H9 (cell line): ENCODE data around the gene MN1. TPM values are rescaled to one million over a fixed set of nuclear protein-coding genes. Genes with fewer than 3 reads are reported as not detected.

Experiments used
- DNase-seq: peaks from one replicate; pipeline ENCODE4 v3.0.0-alpha.2; 2017
- H2AFZ ChIP-seq: one replicate; pipeline ENCODE4 v1.6.1; 2013; ENCODE audit warnings: mild to moderate bottlenecking, low read length, control low read depth, moderate library complexity
- H2AK5ac ChIP-seq: 2 replicates; pipeline ENCODE4 v1.6.1; 2013; ENCODE audit warnings: low read length, control low read depth, mixed read lengths; ENCODE audit not compliant: insufficient read length
- H2BK120ac ChIP-seq: one replicate; pipeline ENCODE4 v1.6.1; 2013; ENCODE audit warnings: low read depth, mild to moderate bottlenecking, low read length, control low read depth, inconsistent platforms; ENCODE audit not compliant: poor library complexity, severe bottlenecking
- H2BK12ac ChIP-seq: 2 replicates; pipeline ENCODE4 v1.6.1; 2013; ENCODE audit warnings: low read length, control low read depth, mixed read lengths, low read depth; ENCODE audit not compliant: insufficient read length
- H2BK15ac ChIP-seq: 2 replicates; pipeline ENCODE4 v1.6.1; 2013; ENCODE audit warnings: low read depth, low read length, control low read depth
- H2BK20ac ChIP-seq: one replicate; pipeline ENCODE4 v1.6.1; 2013; ENCODE audit warnings: low read depth, mild to moderate bottlenecking, low read length, control low read depth, inconsistent platforms; ENCODE audit not compliant: poor library complexity, severe bottlenecking
- H2BK5ac ChIP-seq: 2 replicates; pipeline ENCODE4 v1.6.1; 2013; ENCODE audit warnings: low read length, control low read depth, mixed read lengths; ENCODE audit not compliant: insufficient read length
- H3K14ac ChIP-seq: 2 replicates; pipeline ENCODE4 v1.6.1; 2013; ENCODE audit warnings: low read length, control low read depth; ENCODE audit not compliant: insufficient read depth
- H3K18ac ChIP-seq: 2 replicates; pipeline ENCODE4 v1.6.1; 2013; ENCODE audit warnings: low read depth, mild to moderate bottlenecking, mixed read lengths, low read length, control low read depth; ENCODE audit not compliant: insufficient read length
- H3K23ac ChIP-seq: 2 replicates; pipeline ENCODE4 v1.6.1; 2013; ENCODE audit warnings: low read length, control low read depth, mixed read lengths, low read depth; ENCODE audit not compliant: insufficient read length
- H3K23me2 ChIP-seq: 2 replicates; pipeline ENCODE4 v1.6.1; 2013; ENCODE audit warnings: low read depth, mild to moderate bottlenecking, mixed read lengths, low read length, control low read depth; ENCODE audit not compliant: insufficient read length, poor library complexity, severe bottlenecking
- H3K27ac ChIP-seq: 2 replicates; pipeline ENCODE4 v1.5.1; 2013; ENCODE audit warnings: low read length, control low read depth, mixed read lengths, low read depth; ENCODE audit not compliant: insufficient read length
- H3K27me3 ChIP-seq: 2 replicates; pipeline ENCODE4 v1.6.1; 2013; ENCODE audit warnings: low read length, control low read depth, inconsistent platforms; ENCODE audit not compliant: insufficient read depth
- H3K4ac ChIP-seq: 2 replicates; pipeline ENCODE4 v1.6.1; 2013; ENCODE audit warnings: low read depth, mild to moderate bottlenecking, control low read depth, inconsistent platforms, low read length, moderate library complexity
- H3K4me1 ChIP-seq: 2 replicates; pipeline ENCODE4 v1.6.1; 2013; ENCODE audit warnings: low read length, control low read depth, inconsistent platforms; ENCODE audit not compliant: insufficient read depth
- H3K4me2 ChIP-seq: 2 replicates; pipeline ENCODE4 v1.6.1; 2013; ENCODE audit warnings: low read length, control low read depth, mixed read lengths; ENCODE audit not compliant: insufficient read length, insufficient read depth
- H3K56ac ChIP-seq: 2 replicates; pipeline ENCODE4 v1.6.1; 2013; ENCODE audit warnings: low read depth, mild to moderate bottlenecking, mixed read lengths, low read length, control low read depth; ENCODE audit not compliant: insufficient read length
- H3K79me1 ChIP-seq: 2 replicates; pipeline ENCODE4 v1.6.1; 2013; ENCODE audit warnings: low read depth, mild to moderate bottlenecking, moderate library complexity, low read length, control low read depth, inconsistent platforms; ENCODE audit not compliant: insufficient read depth, poor library complexity, severe bottlenecking
- H3K79me2 ChIP-seq: 2 replicates; pipeline ENCODE4 v1.6.1; 2013; ENCODE audit warnings: low read length, control low read depth, inconsistent platforms; ENCODE audit not compliant: insufficient read depth
- H3K9ac ChIP-seq: 2 replicates; pipeline ENCODE4 v1.6.1; 2013; ENCODE audit warnings: low read length, control low read depth, mixed read lengths; ENCODE audit not compliant: insufficient read length; ENCODE audit errors: extremely low read depth
- H3K9me3 ChIP-seq: one replicate; pipeline ENCODE4 v1.6.1; 2013; ENCODE audit warnings: low read depth, low read length, inconsistent platforms; ENCODE audit not compliant: control insufficient read depth
- H3T11ph ChIP-seq: one replicate; pipeline ENCODE4 v1.6.1; 2013; ENCODE audit warnings: mild to moderate bottlenecking, low read length, control low read depth, inconsistent platforms
- H4K20me1 ChIP-seq: one replicate; pipeline ENCODE4 v1.6.1; 2013; ENCODE audit not compliant: control insufficient read depth, insufficient read length, insufficient read depth
- H4K5ac ChIP-seq: 2 replicates; pipeline ENCODE4 v1.6.1; 2013; ENCODE audit warnings: low read depth, mild to moderate bottlenecking, mixed read lengths, low read length, control low read depth; ENCODE audit not compliant: insufficient read length
- H4K8ac ChIP-seq: replicated peaks from 2 replicates; pipeline ENCODE4 v1.6.1; 2013; ENCODE audit warnings: low read length, control low read depth, mixed read lengths, low read depth; ENCODE audit not compliant: insufficient read length
- H4K91ac ChIP-seq: 2 replicates; pipeline ENCODE4 v1.6.1; 2013; ENCODE audit warnings: low read depth, mild to moderate bottlenecking, moderate library complexity, mixed read lengths, low read length, control low read depth; ENCODE audit not compliant: insufficient read length
- H3K27ac Mint-ChIP-seq, 3 experiments: 2 replicates in 2 of 3; 3 replicates in 1 of 3; pipeline ENCODE4 v1.8.0; 2020 to 2021; ENCODE audit warnings: mixed read lengths in 3 of 3, mild to moderate bottlenecking in 1 of 3, moderate library complexity in 1 of 3
- H3K27me3 Mint-ChIP-seq: 2 replicates; pipeline ENCODE4 v1.8.0; 2021; ENCODE audit warnings: low read depth, mild to moderate bottlenecking, moderate library complexity, mixed read lengths
- H3K36me3 Mint-ChIP-seq, 3 experiments: 2 replicates in 2 of 3; 3 replicates in 1 of 3; pipeline ENCODE4 v1.8.0; 2020 to 2021; ENCODE audit warnings: low read depth in 3 of 3, mixed read lengths in 3 of 3; ENCODE audit not compliant: insufficient read depth in 1 of 3
- H3K4me1 Mint-ChIP-seq, 2 experiments: 2 replicates each; pipeline ENCODE4 v1.8.0; 2020; ENCODE audit warnings: mixed read lengths in 2 of 2
- H3K4me3 Mint-ChIP-seq, 2 experiments: 2 replicates in 1 of 2; 3 replicates in 1 of 2; pipeline ENCODE4 v1.8.0; 2020 to 2021; ENCODE audit warnings: mild to moderate bottlenecking in 2 of 2, mixed read lengths in 2 of 2, moderate library complexity in 1 of 2
- H3K9me3 Mint-ChIP-seq, 2 experiments: 2 replicates in 1 of 2; 3 replicates in 1 of 2; pipeline ENCODE4 v1.8.0; 2020; ENCODE audit warnings: mild to moderate bottlenecking in 2 of 2, mixed read lengths in 2 of 2, moderate library complexity in 1 of 2
- CTCF ChIP-seq: fragments of 200-600 bp; sonication (generic); conservative IDR thresholded peaks from 3 replicates; pipeline ENCODE4 v1.8.0; 2021; ENCODE audit warnings: antibody characterized with exemption, mild to moderate bottlenecking
- WGBS: extraction: QIAGEN DNeasy Blood & Tissue Kit; methylation state at CpG from one replicate; pipeline ENCODE4 v1.1.7; 2013; ENCODE audit warnings: missing lambda C conversion rate, low lambda C conversion rate, mixed read lengths; ENCODE audit not compliant: insufficient read length; ENCODE audit errors: extremely low coverage; 5-methylcytosine and 5-hydroxymethylcytosine counted together
- total RNA-seq: library from RNA; stranded (reverse); gene quantifications from 2 replicates; pipeline ENCODE4 v1.2.1, GENCODE V29; 2021

Gene MN1
- total RNA-seq, 1 experiment from 2014 or later = 2.8 TPM

GRCh38 chr22:27772081-27772983 is 29.2 kb downstream of the MN1 start:
- no peak for TF ChIP-seq CTCF
- WGBS = no CpG with 5 or more reads among the region's 16 CpGs
- no peak overlapping the region for H3K4me2 ChIP-seq
- H2AK5ac ChIP-seq = no peak overlapping the region
- no peak overlapping the region for H4K91ac ChIP-seq
- no peak overlapping the region for H3K18ac ChIP-seq
- H3K4me1 Mint-ChIP-seq = peaks cover 30 to 62% of the 10 kb centered on the region in 2 experiments
- peaks cover 7% of the 10 kb centered on the region for H3K23me2 ChIP-seq
- no peaks in the 10 kb centered on the region for H3K79me1 ChIP-seq
- no peaks in the 10 kb centered on the region for H3K4me1 ChIP-seq
- no peak overlapping the region for H4K5ac ChIP-seq
- H3K4ac ChIP-seq = no peak overlapping the region
- no peak overlapping the region for H3K23ac ChIP-seq
- no peak overlapping the region; a peak in 1 of 5 replicates for H3K4me3 Mint-ChIP-seq
- H4K8ac ChIP-seq = no peak overlapping the region
- H3K14ac ChIP-seq = no peak overlapping the region
- H3K27me3 ChIP-seq = no peaks in the 10 kb centered on the region
- H3K36me3 Mint-ChIP-seq = no peaks in the 10 kb centered on the region
- no peak overlapping the region for H2BK15ac ChIP-seq
- no peak overlapping the region for H2BK12ac ChIP-seq
- H3K27ac ChIP-seq = no peak overlapping the region
- H3K56ac ChIP-seq = no peak overlapping the region
- no peaks in the 10 kb centered on the region for H3K27me3 Mint-ChIP-seq
- H2AFZ ChIP-seq = no peak overlapping the region
- H3K9me3 Mint-ChIP-seq = no peaks in the 10 kb centered on the region
- H3K79me2 ChIP-seq = no peaks in the 10 kb centered on the region
- no peak overlapping the region for H2BK5ac ChIP-seq
- H3K27ac Mint-ChIP-seq = no peak overlapping the region; a peak in 1 of 7 replicates
- H3K9ac ChIP-seq = no peak overlapping the region
- H2BK20ac ChIP-seq = no peak overlapping the region
- no peak overlapping the region for H2BK120ac ChIP-seq
- no peaks in the 10 kb centered on the region for H4K20me1 ChIP-seq
- no peak overlapping the region for H3T11ph ChIP-seq
- no peaks in the 10 kb centered on the region for H3K9me3 ChIP-seq
- DNase-seq = no peak
